Measurements from ENCODE around the gene HS2ST1. TPM values are rescaled to one million over a fixed set of nuclear protein-coding genes. Genes with fewer than 3 reads are reported as not detected.
"Not testable (repeated sequence)": the region's sequence is repeated elsewhere in the genome, so short reads cannot be mapped to it uniquely, and the experiment has no call there.

HS2ST1 gene
- 10 to 100 TPM in 9 of 10 donors, 1 to 10 TPM in 1; 8.9 to 21.4 (median 14.5) TPM for total RNA-seq
- polyA plus RNA-seq, result 1 to 10 TPM; 2.4 to 4.8 TPM
- long read RNA-seq, donor 1, full-length matches to known transcripts, result 3 of 5 reads
- long read RNA-seq, donor 1, partial matches to known transcripts, result 0 of 5 reads
- long read RNA-seq, donor 1, other reads (novel, unspliced or antisense), result 2 of 5 reads
- long read RNA-seq, donor 2, full-length matches to known transcripts, result 11 of 11 reads
- long read RNA-seq, donor 2, partial matches to known transcripts, result 0 of 11 reads
- long read RNA-seq, donor 2, other reads (novel, unspliced or antisense), result 0 of 11 reads
- long read RNA-seq, donor 3, full-length matches to known transcripts, result 3 of 4 reads
- long read RNA-seq, donor 3, partial matches to known transcripts, result 1 of 4 reads
- long read RNA-seq, donor 3, other reads (novel, unspliced or antisense), result 0 of 4 reads

GRCh38 chr1:86914601-86914997, at the start of gene HS2ST1:
Gene HS2ST1 (plus strand): TSS chr1:86914635.
- DNase-seq (no peak), ATAC-seq (no peak)
- Histone ChIP-seq H3K27ac (peak within 1 kb of the TSS; percentile 80 to 97 (median 92)), H3K4me1 (peaks cover 0 to 41% (median 30%) of the 10 kb centered on the region in 9 donors), H3K36me3 (peaks cover 0 to 10% (median 0%) of the 10 kb centered on the region in 9 donors), H3K4me3 (peak within 1 kb of the TSS; percentile 67 to 94 (median 91)), H3K27me3 (no peaks in the 10 kb centered on the region), H3K9me3 (no peaks in the 10 kb centered on the region)
- intact Hi-C loops (cut with DNase I), result loop anchor here in 4 of 10 donors (10.0 kb wide), 3 partner anchors 200 to 520 kb away; partner anchors contain the start of genes SH3GLB1 (in 3 of the 4) and ODF2L (in 1 of the 4)
- no peak for TF ChIP-seq CTCF (IDR thresholded peaks at IDR 0.05)
- 1% methylated on average over 23 to 45 of the region's 45 CpGs for WGBS, 2 donors

GRCh38 chr1:86865973-86866637, 48.3 kb upstream of the HS2ST1 start:
- no peak for DNase-seq
- Histone ChIP-seq H3K9me3 (no peaks in the 10 kb centered on the region), H3K27me3 (no peaks in the 10 kb centered on the region), H3K4me1 (peaks cover 0 to 9% (median 0%) of the 10 kb centered on the region in 9 donors), H3K4me3 (no peak overlapping the region), H3K36me3 (peaks cover 0 to 27% (median 0%) of the 10 kb centered on the region in 9 donors), H3K27ac (no peak overlapping the region)
- WGBS, 2 donors, result 82 to 97% methylated on average over 6 of the region's 6 CpGs
- no peak for ATAC-seq
- intact Hi-C loops (cut with DNase I), result no loop called here
- TF ChIP-seq CTCF (IDR thresholded peaks at IDR 0.05), result no peak

- Histone ChIP-seq H3K27me3 (no peaks in the 10 kb centered on the region), H3K4me3 (no peak overlapping the region), H3K27ac (no peak overlapping the region), H3K36me3 (peaks cover 0 to 24% (median 0%) of the 10 kb centered on the region in 9 donors), H3K4me1 (peaks cover 0 to 9% (median 0%) of the 10 kb centered on the region in 9 donors), H3K9me3 (no peaks in the 10 kb centered on the region)
- no peak for ATAC-seq
- TF ChIP-seq CTCF (IDR thresholded peaks at IDR 0.05), result no peak
- DNase-seq, result no peak
- intact Hi-C loops (cut with DNase I), result no loop called here
Measured at GRCh38 chr1:86866665-86867064, 47.8 kb upstream of the HS2ST1 start.

- intact Hi-C loops (cut with DNase I); H3K9me3 ChIP-seq; H3K27me3 ChIP-seq; H3K27ac ChIP-seq; H3K4me1 ChIP-seq; H3K4me3 ChIP-seq; ATAC-seq; DNase-seq: not testable (repeated sequence)
- WGBS, 2 donors, result 95 to 96% methylated on average over 4 of the region's 4 CpGs
- peaks cover 0 to 20% (median 0%) of the 10 kb centered on the region in 9 donors for H3K36me3 ChIP-seq
Measured at GRCh38 chr1:86867278-86867677, 47.2 kb upstream of the HS2ST1 start.

Data from heart right ventricle (tissue), 16 donors.